MM.1S (cell line): ENCODE results near the gene RTN4.

ENCODE experiments used
- CTCF ChIP-seq: fragments of 300-600 bp; sonication (generic); IDR thresholded peaks from 2 replicates; pipeline ENCODE4 v1.5.1; 2016; ENCODE audit warnings: antibody characterized with exemption, low read length, mixed read lengths
- EZH2 ChIP-seq: fragments of 300-600 bp; sonication (generic); optimal IDR thresholded peaks from 2 replicates; pipeline ENCODE3; 2017; ENCODE audit warnings: low read depth, mild to moderate bottlenecking, antibody characterized with exemption, low read length, mixed read lengths

GRCh38 chr2:55073000-55073983 lies 23.0 kb upstream of the RTN4 start:
- TF ChIP-seq CTCF (no peak), EZH2 (no peak)
